H4 (cell line): ENCODE results near the gene EXOSC10. TPM values are rescaled to one million over a fixed set of nuclear protein-coding genes. Genes with fewer than 3 reads are reported as not detected.
"Not testable (repeated sequence)": the region's sequence is repeated elsewhere in the genome, so short reads cannot be mapped to it uniquely, and the experiment has no call there.

ENCODE experiments used
- DNase-seq: peaks from one replicate; pipeline ENCODE4 v3.0.0-alpha.2; 2015; ENCODE audit warnings: low spot score
- total RNA-seq: library from RNA; depleted of rRNA; stranded (reverse); fragments of >200 nt; shearing (Covaris generic); gene quantifications from 2 replicates; pipeline ENCODE4 v1.2.3, GENCODE V29; 2014

EXOSC10 gene
- total RNA-seq, 1 experiment from 2014 or later, result 48.5 TPM

DNA sequence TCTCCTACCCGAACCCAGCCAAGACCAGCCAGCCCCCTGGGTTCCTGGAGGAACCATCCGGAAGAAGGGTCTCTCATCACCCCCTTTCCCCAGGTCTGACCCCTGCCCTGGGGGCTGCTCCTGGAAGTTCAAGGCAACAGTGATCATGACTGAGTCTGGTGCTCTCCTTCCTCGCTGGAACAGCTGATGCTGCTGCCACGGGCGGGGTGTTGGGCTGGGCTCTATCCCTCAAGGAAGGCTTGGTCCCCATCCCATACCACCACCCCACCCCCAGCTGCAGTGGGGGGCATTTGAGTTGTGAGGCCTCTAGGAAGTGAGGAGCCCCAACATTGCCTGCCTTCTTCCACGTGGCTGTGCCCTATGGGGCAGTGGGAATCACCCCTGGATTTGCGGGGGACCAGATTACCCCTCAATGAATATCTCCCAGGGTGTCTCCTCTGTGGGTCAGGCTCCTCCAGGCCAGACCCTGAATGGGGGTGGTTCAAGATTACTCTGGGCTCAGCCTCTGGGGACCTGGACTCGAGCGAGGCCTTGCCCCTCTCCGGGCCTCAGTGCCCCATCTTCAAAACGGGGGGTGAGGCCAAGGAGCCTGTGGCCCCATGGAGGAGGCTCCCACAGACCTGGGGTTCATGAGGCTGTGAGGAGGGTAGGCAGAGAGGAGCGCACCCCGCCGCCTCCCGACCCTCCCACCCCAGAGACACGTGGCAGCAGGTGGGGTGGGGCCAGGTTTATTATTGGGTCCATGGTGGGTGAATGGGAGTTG is 55.4 kb downstream of the EXOSC10 start:
- no peak for DNase-seq

DNA sequence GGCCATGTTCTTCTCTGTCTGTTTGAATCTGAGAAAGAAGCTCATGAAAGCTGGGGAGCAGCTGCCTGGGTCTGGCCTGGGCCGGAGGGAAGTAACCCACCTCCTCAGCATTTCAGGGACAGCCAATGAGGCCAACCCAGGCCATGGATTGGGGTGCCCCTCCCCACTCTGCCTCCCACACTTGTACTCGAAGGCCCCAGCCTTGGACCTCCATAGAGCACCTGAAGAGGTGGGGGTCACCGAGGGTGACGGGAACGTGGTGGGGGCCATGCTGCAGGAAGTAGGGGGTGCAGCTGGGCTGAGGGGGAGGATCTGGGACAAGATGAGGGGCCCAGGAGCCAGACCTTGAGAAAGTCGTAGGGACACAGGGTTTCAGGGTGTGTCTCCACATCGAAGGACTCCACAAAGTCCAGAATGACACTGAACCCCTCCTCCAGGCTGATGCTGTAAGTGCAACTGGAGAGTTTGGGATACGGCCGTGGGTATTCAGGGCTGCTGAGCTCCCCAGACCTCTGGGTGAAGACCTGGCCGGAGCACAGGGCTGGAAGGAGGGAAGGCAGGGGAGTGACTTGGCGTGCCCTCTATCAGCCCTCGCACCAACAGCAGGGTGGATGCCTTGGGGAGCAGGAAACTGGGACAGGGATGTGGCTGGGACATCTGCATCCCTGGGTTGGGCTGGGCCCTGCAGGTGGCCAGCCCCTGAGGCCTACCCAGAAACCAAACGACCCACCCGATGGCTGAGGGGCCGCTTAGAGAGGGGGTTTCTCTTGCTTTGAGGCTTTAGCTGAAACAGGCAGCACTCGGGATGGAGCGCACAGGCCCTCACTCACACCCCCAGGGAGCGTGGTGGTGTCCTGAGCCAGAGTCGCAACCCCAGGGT is 56.4 kb downstream of the EXOSC10 start:
- DNase-seq, result no peak

DNA sequence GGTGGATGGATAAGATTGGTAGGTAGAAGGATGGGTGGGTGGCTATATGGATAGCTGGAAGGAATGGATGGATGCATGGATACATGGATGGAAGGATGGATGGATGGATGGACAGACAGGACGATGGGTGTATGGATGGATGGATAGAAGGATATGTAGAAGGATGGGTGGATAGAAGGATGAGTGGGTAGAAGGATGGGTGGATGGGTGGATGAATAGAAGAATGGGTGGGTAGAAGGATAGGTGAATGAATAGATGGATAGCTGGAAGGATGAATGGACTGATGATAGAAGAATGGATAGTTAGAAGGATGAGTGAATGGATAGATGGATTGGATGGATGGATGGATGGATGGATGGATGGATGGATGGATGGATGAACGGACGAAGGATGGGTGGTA is 57.6 kb downstream of the EXOSC10 start:
- DNase-seq, result no peak

DNA sequence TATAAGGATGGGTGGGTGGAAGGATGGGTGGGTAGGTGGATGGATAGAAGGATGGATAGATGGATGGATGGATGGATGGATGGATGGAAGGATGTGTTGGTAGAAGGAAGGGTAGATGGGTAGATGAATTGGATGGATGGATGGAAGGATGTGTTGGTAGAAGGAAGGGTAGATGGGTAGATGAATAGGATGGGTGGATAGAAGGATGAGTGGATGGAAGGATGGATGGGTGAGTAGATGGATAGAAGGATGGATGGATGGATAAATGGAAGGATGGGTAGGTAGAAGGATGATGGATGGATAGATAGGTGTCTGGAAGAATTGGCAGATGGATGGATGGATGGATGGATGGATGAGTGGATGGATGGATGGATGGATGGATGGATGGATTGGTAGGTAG is 58.6 kb downstream of the EXOSC10 start:
- no peak for DNase-seq

- DNase-seq, result not testable (repeated sequence)
Observed at GRCh38 chr1:11040105-11040429, 59.6 kb downstream of the EXOSC10 start.

- DNase-seq, result no peak
Observed at GRCh38 chr1:11039351-11040104, 60.1 kb downstream of the EXOSC10 start.

- DNase-seq, result peak; percentile 78
Observed at GRCh38 chr1:11037740-11038182, 61.9 kb downstream of the EXOSC10 start.

- DNase-seq, result not testable (repeated sequence)
Observed at GRCh38 chr1:11037019-11037739, 62.5 kb downstream of the EXOSC10 start.

GRCh38 chr1:11031624-11032262 is 67.9 kb downstream of the EXOSC10 start:
- no peak for DNase-seq

- no peak for DNase-seq
Observed at GRCh38 chr1:11030865-11031264, 68.8 kb downstream of the EXOSC10 start.

DNA sequence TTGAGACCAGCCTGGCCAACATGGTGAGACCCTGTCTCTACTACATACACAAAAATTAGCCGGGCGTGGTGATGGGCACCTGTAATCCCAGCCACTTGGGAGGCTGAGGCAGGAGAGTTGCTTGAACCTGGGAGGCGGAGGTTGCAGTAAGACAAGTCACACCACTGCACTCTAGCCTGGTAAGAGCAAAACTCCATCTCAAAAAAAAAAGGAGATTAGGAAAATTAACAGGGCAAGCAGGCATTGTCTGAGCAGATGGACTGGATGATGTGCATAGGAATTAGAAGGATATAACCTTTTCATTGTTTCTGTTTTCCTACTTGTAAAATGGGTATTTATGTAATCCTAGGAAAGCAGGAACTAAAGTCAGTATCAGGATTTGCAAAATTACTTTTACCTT is 71.7 kb downstream of the EXOSC10 start:
- DNase-seq, result no peak

- no peak for DNase-seq
Observed at GRCh38 chr1:11027316-11027715, 72.4 kb downstream of the EXOSC10 start.

DNA sequence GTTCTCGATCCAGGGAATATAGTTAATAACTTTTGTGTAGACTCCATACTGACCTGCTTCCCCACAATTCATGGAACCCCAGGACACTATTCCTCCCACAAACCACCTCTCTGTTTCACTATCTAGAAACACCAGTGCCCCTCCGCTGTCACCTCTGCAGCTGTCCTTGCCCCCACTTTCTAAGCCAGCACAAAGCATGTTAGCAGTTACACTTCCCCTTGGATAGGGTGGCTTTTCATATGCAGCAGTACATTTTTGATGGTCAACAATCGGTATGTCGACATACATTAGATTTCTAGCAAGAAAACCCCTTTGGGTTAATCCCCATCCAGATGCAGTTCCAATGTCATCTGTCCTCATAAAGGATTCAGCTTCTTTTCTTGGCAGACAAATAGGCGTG is 72.8 kb downstream of the EXOSC10 start:
- no peak for DNase-seq

- no peak for DNase-seq
Observed at GRCh38 chr1:11026052-11026451, 73.6 kb downstream of the EXOSC10 start.

DNA sequence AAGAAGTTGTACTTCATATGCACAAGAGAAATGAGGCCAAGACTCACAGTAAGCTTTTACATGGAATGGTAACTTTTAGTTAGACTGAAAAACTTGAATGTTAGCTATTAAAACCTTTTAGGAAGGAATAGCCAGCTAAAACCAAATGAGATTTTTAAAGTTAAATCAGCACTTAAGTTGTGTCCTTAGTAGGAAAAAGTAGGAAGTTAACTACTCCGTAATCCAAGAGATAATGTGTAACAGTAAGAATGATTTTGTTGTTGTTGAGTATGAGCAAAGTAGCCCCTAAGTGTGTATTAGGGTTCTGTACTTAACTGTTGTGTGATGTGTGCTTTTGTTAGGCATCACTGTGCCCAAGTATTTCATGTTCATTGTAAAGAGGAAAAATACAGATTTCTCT is 74.1 kb downstream of the EXOSC10 start:
- no peak for DNase-seq

GRCh38 chr1:11024874-11025203 is 74.8 kb downstream of the EXOSC10 start:
- no peak for DNase-seq

DNA sequence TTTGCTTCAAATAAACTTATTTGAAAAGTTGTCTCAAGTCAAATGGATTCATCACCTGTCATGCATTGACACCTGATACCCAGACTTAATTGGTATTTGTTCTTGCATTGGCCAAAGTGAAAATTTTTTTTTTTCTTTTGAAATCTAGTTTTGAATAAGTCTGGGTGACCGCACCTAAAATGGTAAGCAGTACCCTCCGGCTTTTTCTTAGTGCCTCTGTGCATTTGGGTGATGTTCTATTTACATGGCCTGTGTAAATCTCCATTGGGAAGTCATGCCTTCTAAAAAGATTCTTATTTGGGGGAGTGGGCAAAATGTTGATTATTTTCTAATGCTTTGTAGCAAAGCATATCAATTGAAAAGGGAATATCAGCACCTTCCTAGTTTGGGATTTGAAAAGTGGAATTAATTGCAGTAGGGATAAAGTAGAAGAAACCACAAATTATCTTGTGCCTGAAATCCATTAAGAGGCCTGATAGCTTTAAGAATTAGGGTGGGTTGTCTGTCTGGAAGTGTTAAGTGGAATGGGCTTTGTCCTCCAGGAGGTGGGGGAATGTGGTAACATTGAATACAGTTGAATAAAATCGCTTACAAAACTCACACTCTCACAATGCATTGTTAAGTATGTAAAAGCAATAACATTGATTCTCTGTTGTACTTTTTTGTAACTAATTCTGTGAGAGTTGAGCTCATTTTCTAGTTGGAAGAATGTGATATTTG is 75.4 kb downstream of the EXOSC10 start:
- no peak for DNase-seq

DNA sequence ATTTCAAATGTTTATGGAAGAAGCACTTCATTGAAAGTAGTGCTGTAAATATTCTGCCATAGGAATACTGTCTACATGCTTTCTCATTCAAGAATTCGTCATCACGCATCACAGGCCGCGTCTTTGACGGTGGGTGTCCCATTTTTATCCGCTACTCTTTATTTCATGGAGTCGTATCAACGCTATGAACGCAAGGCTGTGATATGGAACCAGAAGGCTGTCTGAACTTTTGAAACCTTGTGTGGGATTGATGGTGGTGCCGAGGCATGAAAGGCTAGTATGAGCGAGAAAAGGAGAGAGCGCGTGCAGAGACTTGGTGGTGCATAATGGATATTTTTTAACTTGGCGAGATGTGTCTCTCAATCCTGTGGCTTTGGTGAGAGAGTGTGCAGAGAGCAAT is 76.5 kb downstream of the EXOSC10 start:
- no peak for DNase-seq

DNA sequence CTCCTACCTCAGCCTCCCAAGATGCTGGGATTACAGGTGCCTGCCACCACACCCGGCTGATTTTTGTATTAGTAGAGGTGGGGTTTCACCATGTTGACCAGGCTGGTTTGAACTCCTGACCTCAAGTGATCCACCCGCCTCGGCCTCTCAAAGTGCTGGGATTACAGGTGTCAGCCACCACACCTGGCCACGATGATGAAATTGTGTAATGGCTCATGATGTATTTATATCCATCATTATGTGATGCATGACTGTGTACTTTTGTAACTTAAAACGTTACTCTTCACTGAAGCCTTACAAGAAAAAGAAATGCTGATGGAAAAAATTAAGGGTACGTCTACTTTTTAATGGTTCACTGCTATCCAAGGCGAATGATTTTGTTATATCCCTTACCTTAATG is 79.7 kb downstream of the EXOSC10 start:
- DNase-seq, result no peak

DNA sequence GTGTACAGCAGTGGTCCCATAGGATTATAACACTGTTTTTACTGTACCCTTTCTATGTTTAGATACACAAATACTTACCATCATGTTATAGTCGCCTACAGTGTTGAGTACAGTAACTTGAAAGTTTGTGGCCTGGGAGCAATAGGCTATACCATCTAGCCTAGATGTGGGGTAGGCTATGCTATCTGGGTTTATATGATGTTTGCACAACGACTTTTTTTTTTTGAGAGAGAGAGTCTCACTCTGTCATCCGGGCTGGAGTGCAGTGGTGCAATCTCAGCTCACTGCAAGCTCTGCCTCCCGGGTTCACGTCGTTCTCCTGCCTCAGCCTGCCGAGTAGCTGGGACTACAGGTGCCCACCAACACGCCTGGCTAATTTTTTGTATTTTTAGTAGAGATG is 80.3 kb downstream of the EXOSC10 start:
- not testable (repeated sequence) for DNase-seq
